ENCODE results near the gene SORCS2.

The SORCS2 gene

GRCh38 chr4:7192252-7193029 is at the start of gene SORCS2:
Gene SORCS2, plus strand, starts transcription at chr4:7192538.
- DNase-seq = no peak

- DNase-seq = no peak
Measured at GRCh38 chr4:7144374-7145290, 47.7 kb upstream of the SORCS2 start.

GRCh38 chr4:7145291-7145934 is 46.9 kb upstream of the SORCS2 start:
- no peak for DNase-seq

GRCh38 chr4:7146059-7146785 is 46.1 kb upstream of the SORCS2 start:
- DNase-seq = no peak

- DNase-seq = no peak
Measured at GRCh38 chr4:7146786-7147115, 45.6 kb upstream of the SORCS2 start.

GRCh38 chr4:7147261-7147660 is 45.1 kb upstream of the SORCS2 start:
- no peak for DNase-seq

GRCh38 chr4:7147661-7148310 is 44.6 kb upstream of the SORCS2 start:
- DNase-seq = no peak

GRCh38 chr4:7148337-7148736 is 44.0 kb upstream of the SORCS2 start:
- DNase-seq = no peak

- no peak for DNase-seq
Measured at GRCh38 chr4:7150036-7150635, 42.2 kb upstream of the SORCS2 start.

GRCh38 chr4:7151668-7152227 is 40.6 kb upstream of the SORCS2 start:
- DNase-seq = no peak

GRCh38 chr4:7153711-7154110 is 38.6 kb upstream of the SORCS2 start:
- DNase-seq = no peak

- DNase-seq = no peak
Measured at GRCh38 chr4:7154351-7154981, 37.9 kb upstream of the SORCS2 start.

- no peak for DNase-seq
Measured at GRCh38 chr4:7155590-7156071, 36.7 kb upstream of the SORCS2 start.

GRCh38 chr4:7156328-7156727 is 36.0 kb upstream of the SORCS2 start:
- no peak for DNase-seq

- DNase-seq = no peak
Measured at GRCh38 chr4:7156761-7157488, 35.4 kb upstream of the SORCS2 start.

- DNase-seq = no peak
Measured at GRCh38 chr4:7157666-7158065, 34.7 kb upstream of the SORCS2 start.

GRCh38 chr4:7158081-7158750 is 34.1 kb upstream of the SORCS2 start:
- no peak for DNase-seq

GRCh38 chr4:7158991-7159390 is 33.3 kb upstream of the SORCS2 start:
- DNase-seq = no peak

- DNase-seq = no peak
Measured at GRCh38 chr4:7159923-7160322, 32.4 kb upstream of the SORCS2 start.

- DNase-seq = no peak
Measured at GRCh38 chr4:7160439-7160838, 31.9 kb upstream of the SORCS2 start.

Measured in NCI-H510A (cell line).